WTC11 (cell line): Measurements from ENCODE around the gene ZMIZ1. TPM values are rescaled to one million over a fixed set of nuclear protein-coding genes. Genes with fewer than 3 reads are reported as not detected.

Experiments used
- ATAC-seq: fragments of 200-7000 bp; cut with Tn5 transposase; 2 replicates; pipeline ENCODE4 v1.10.0; 2021; ENCODE audit warnings: mild to moderate bottlenecking, moderate library complexity
- CTCF ChIA-PET: fragments of 300-600 bp; sonication (Branson Sonifier 250); formaldehyde crosslinking; loops from one replicate; lab custom pipeline; 2021; ENCODE audit warnings: antibody characterized with exemption; lab: Charles Lee
- POLR2A ChIA-PET: fragments of 350-600 bp; sonication (Branson Sonifier 250); formaldehyde crosslinking; loops from one replicate; lab custom pipeline; 2021; ENCODE audit warnings: antibody characterized with exemption; lab: Charles Lee
- DNase-seq: peaks from one replicate; pipeline ENCODE4 v3.0.0; 2021; ENCODE audit warnings: low spot score
- H3K27ac Mint-ChIP-seq: 2 replicates; pipeline ENCODE4 v1.8.0; 2021; ENCODE audit warnings: mixed read lengths
- H3K27me3 Mint-ChIP-seq: 2 replicates; pipeline ENCODE4 v1.8.0; 2021; ENCODE audit warnings: low read depth, mild to moderate bottlenecking, moderate library complexity, mixed read lengths
- H3K36me3 Mint-ChIP-seq: 2 replicates; pipeline ENCODE4 v1.8.0; 2021; ENCODE audit warnings: mixed read lengths
- H3K4me1 Mint-ChIP-seq: 2 replicates; pipeline ENCODE4 v1.8.0; 2022; ENCODE audit warnings: mixed read lengths
- H3K4me3 Mint-ChIP-seq: 2 replicates; pipeline ENCODE4 v1.8.0; 2021; ENCODE audit warnings: mild to moderate bottlenecking, moderate library complexity, mixed read lengths
- H3K9me3 Mint-ChIP-seq: 2 replicates; pipeline ENCODE4 v1.8.0; 2021; ENCODE audit warnings: mixed read lengths
- AFF4 ChIP-seq: sonication (generic); formaldehyde crosslinking; IDR thresholded peaks from 2 replicates; pipeline ENCODE4 v1.8.1; 2023; ENCODE audit warnings: mild to moderate bottlenecking, missing genetic modification reagents, borderline replicate concordance
- CTCF ChIP-seq: fragments of 200-600 bp; IDR thresholded peaks from 2 replicates; pipeline ENCODE4 v1.8.0; 2022; ENCODE audit warnings: antibody characterized with exemption
- EMX1 ChIP-seq: fragments of 250-450 bp; sonication (Bioruptor Pico); IDR thresholded peaks from 2 replicates; pipeline ENCODE4 v1.8.0; 2021; ENCODE audit warnings: mild to moderate bottlenecking
- NR1H2 ChIP-seq: sonication (generic); formaldehyde crosslinking; IDR thresholded peaks from 2 replicates; pipeline ENCODE4 v1.9.0; 2021; ENCODE audit warnings: mild to moderate bottlenecking, moderate library complexity, missing genetic modification reagents
- NR3C1 ChIP-seq: sonication (generic); formaldehyde crosslinking; conservative IDR thresholded peaks from 2 replicates; pipeline ENCODE4 v1.8.1; 2023; ENCODE audit warnings: low read depth, mild to moderate bottlenecking, missing genetic modification reagents
- RELA ChIP-seq: sonication (generic); formaldehyde crosslinking; IDR thresholded peaks from 2 replicates; pipeline ENCODE4 v1.8.1; 2022; ENCODE audit warnings: missing genetic modification reagents, mild to moderate bottlenecking, borderline replicate concordance
- RORB ChIP-seq: fragments of 250-450 bp; sonication (Bioruptor Pico); IDR thresholded peaks from 2 replicates; pipeline ENCODE4 v1.9.0; 2021; ENCODE audit warnings: mild to moderate bottlenecking
- SP1 ChIP-seq: sonication (generic); formaldehyde crosslinking; conservative IDR thresholded peaks from 2 replicates; pipeline ENCODE4 v1.8.1; 2022; ENCODE audit warnings: missing genetic modification reagents
- STAT6 ChIP-seq: sonication (generic); formaldehyde crosslinking; conservative IDR thresholded peaks from 2 replicates; pipeline ENCODE4 v1.8.1; 2023; ENCODE audit warnings: mild to moderate bottlenecking, low read depth, missing genetic modification reagents, moderate library complexity
- TEAD1 ChIP-seq: sonication (generic); formaldehyde crosslinking; IDR thresholded peaks from 2 replicates; pipeline ENCODE4 v1.8.0; 2022; ENCODE audit warnings: mild to moderate bottlenecking, missing genetic modification reagents
- TP53 ChIP-seq: sonication (generic); formaldehyde crosslinking; IDR thresholded peaks from 2 replicates; pipeline ENCODE4 v1.8.1; 2023; ENCODE audit warnings: mild to moderate bottlenecking, missing genetic modification reagents
- USF2 ChIP-seq: sonication (generic); formaldehyde crosslinking; IDR thresholded peaks from 2 replicates; pipeline ENCODE4 v1.8.1; 2023; ENCODE audit warnings: mild to moderate bottlenecking, missing genetic modification reagents, moderate library complexity
- ZNF423 ChIP-seq: fragments of 250-450 bp; sonication (Bioruptor Pico); IDR thresholded peaks from 2 replicates; pipeline ENCODE4 v2.1.2; 2022; ENCODE audit warnings: mild to moderate bottlenecking, moderate library complexity
- ZNF425 ChIP-seq: fragments of 250-450 bp; sonication (Bioruptor Pico); conservative IDR thresholded peaks from 2 replicates; pipeline ENCODE4 v1.9.0; 2021; ENCODE audit warnings: mild to moderate bottlenecking
- ZSCAN18 ChIP-seq: fragments of 250-450 bp; sonication (Bioruptor Pico); IDR thresholded peaks from 2 replicates; pipeline ENCODE4 v2.1.2; 2022; ENCODE audit warnings: mild to moderate bottlenecking, moderate library complexity
- total RNA-seq: library from RNA; stranded (reverse); gene quantifications from 3 replicates; pipeline ENCODE4 v1.2.3, GENCODE V29; 2021

The ZMIZ1 gene
- total RNA-seq, 1 experiment from 2014 or later = 44.4 TPM

GRCh38 chr10:79170993-79171392 lies 102.2 kb downstream of the ZMIZ1 start:
- Mint-ChIP-seq H3K4me1 (peaks cover 15% of the 10 kb centered on the region), H3K36me3 (no peaks in the 10 kb centered on the region), H3K27ac (no peak overlapping the region), H3K4me3 (no peak overlapping the region), H3K9me3 (no peaks in the 10 kb centered on the region), H3K27me3 (no peaks in the 10 kb centered on the region)
- ChIA-PET CTCF (interaction anchor here (1.2 to 1.5 kb wide), 2 partner anchors 13 to 41 kb away, joined by 3 to 4 read pairs; no protein-coding TSS in a partner anchor), POLR2A (no interaction called here)
- no peak for DNase-seq
- no peak for ATAC-seq
- TF ChIP-seq RORB (no peak), USF2 (CRISPR knock-in tag) (no peak), CTCF (no peak), ZNF423 (no peak), NR3C1 (CRISPR knock-in tag) (no peak), STAT6 (CRISPR knock-in tag) (no peak), TEAD1 (CRISPR knock-in tag) (no peak), ZSCAN18 (no peak), EMX1 (CRISPR knock-in tag) (no peak), ZNF425 (no peak), NR1H2 (CRISPR knock-in tag) (no peak), TP53 (CRISPR knock-in tag) (no peak), AFF4 (CRISPR knock-in tag) (no peak), SP1 (CRISPR knock-in tag) (no peak), RELA (CRISPR knock-in tag) (no peak)
